H9 (cell line): ENCODE measurements around the gene PTMA. TPM values are rescaled to one million over a fixed set of nuclear protein-coding genes. Genes with fewer than 3 reads are reported as not detected.

Experiments used
- DNase-seq: peaks from one replicate; pipeline ENCODE4 v3.0.0-alpha.2; 2017
- H2AFZ ChIP-seq: one replicate; pipeline ENCODE4 v1.6.1; 2013; ENCODE audit warnings: mild to moderate bottlenecking, low read length, control low read depth, moderate library complexity
- H2AK5ac ChIP-seq: 2 replicates; pipeline ENCODE4 v1.6.1; 2013; ENCODE audit warnings: low read length, control low read depth, mixed read lengths; ENCODE audit not compliant: insufficient read length
- H2BK120ac ChIP-seq: one replicate; pipeline ENCODE4 v1.6.1; 2013; ENCODE audit warnings: low read depth, mild to moderate bottlenecking, low read length, control low read depth, inconsistent platforms; ENCODE audit not compliant: poor library complexity, severe bottlenecking
- H2BK12ac ChIP-seq: 2 replicates; pipeline ENCODE4 v1.6.1; 2013; ENCODE audit warnings: low read length, control low read depth, mixed read lengths, low read depth; ENCODE audit not compliant: insufficient read length
- H2BK15ac ChIP-seq: 2 replicates; pipeline ENCODE4 v1.6.1; 2013; ENCODE audit warnings: low read depth, low read length, control low read depth
- H2BK20ac ChIP-seq: one replicate; pipeline ENCODE4 v1.6.1; 2013; ENCODE audit warnings: low read depth, mild to moderate bottlenecking, low read length, control low read depth, inconsistent platforms; ENCODE audit not compliant: poor library complexity, severe bottlenecking
- H2BK5ac ChIP-seq: 2 replicates; pipeline ENCODE4 v1.6.1; 2013; ENCODE audit warnings: low read length, control low read depth, mixed read lengths; ENCODE audit not compliant: insufficient read length
- H3K14ac ChIP-seq: 2 replicates; pipeline ENCODE4 v1.6.1; 2013; ENCODE audit warnings: low read length, control low read depth; ENCODE audit not compliant: insufficient read depth
- H3K18ac ChIP-seq: 2 replicates; pipeline ENCODE4 v1.6.1; 2013; ENCODE audit warnings: low read depth, mild to moderate bottlenecking, mixed read lengths, low read length, control low read depth; ENCODE audit not compliant: insufficient read length
- H3K23ac ChIP-seq: 2 replicates; pipeline ENCODE4 v1.6.1; 2013; ENCODE audit warnings: low read length, control low read depth, mixed read lengths, low read depth; ENCODE audit not compliant: insufficient read length
- H3K23me2 ChIP-seq: 2 replicates; pipeline ENCODE4 v1.6.1; 2013; ENCODE audit warnings: low read depth, mild to moderate bottlenecking, mixed read lengths, low read length, control low read depth; ENCODE audit not compliant: insufficient read length, poor library complexity, severe bottlenecking
- H3K27ac ChIP-seq: 2 replicates; pipeline ENCODE4 v1.5.1; 2013; ENCODE audit warnings: low read length, control low read depth, mixed read lengths, low read depth; ENCODE audit not compliant: insufficient read length
- H3K27me3 ChIP-seq: 2 replicates; pipeline ENCODE4 v1.6.1; 2013; ENCODE audit warnings: low read length, control low read depth, inconsistent platforms; ENCODE audit not compliant: insufficient read depth
- H3K4ac ChIP-seq: 2 replicates; pipeline ENCODE4 v1.6.1; 2013; ENCODE audit warnings: low read depth, mild to moderate bottlenecking, control low read depth, inconsistent platforms, low read length, moderate library complexity
- H3K4me1 ChIP-seq: 2 replicates; pipeline ENCODE4 v1.6.1; 2013; ENCODE audit warnings: low read length, control low read depth, inconsistent platforms; ENCODE audit not compliant: insufficient read depth
- H3K4me2 ChIP-seq: 2 replicates; pipeline ENCODE4 v1.6.1; 2013; ENCODE audit warnings: low read length, control low read depth, mixed read lengths; ENCODE audit not compliant: insufficient read length, insufficient read depth
- H3K56ac ChIP-seq: 2 replicates; pipeline ENCODE4 v1.6.1; 2013; ENCODE audit warnings: low read depth, mild to moderate bottlenecking, mixed read lengths, low read length, control low read depth; ENCODE audit not compliant: insufficient read length
- H3K79me1 ChIP-seq: 2 replicates; pipeline ENCODE4 v1.6.1; 2013; ENCODE audit warnings: low read depth, mild to moderate bottlenecking, moderate library complexity, low read length, control low read depth, inconsistent platforms; ENCODE audit not compliant: insufficient read depth, poor library complexity, severe bottlenecking
- H3K79me2 ChIP-seq: 2 replicates; pipeline ENCODE4 v1.6.1; 2013; ENCODE audit warnings: low read length, control low read depth, inconsistent platforms; ENCODE audit not compliant: insufficient read depth
- H3K9ac ChIP-seq: 2 replicates; pipeline ENCODE4 v1.6.1; 2013; ENCODE audit warnings: low read length, control low read depth, mixed read lengths; ENCODE audit not compliant: insufficient read length; ENCODE audit errors: extremely low read depth
- H3K9me3 ChIP-seq: one replicate; pipeline ENCODE4 v1.6.1; 2013; ENCODE audit warnings: low read depth, low read length, inconsistent platforms; ENCODE audit not compliant: control insufficient read depth
- H3T11ph ChIP-seq: one replicate; pipeline ENCODE4 v1.6.1; 2013; ENCODE audit warnings: mild to moderate bottlenecking, low read length, control low read depth, inconsistent platforms
- H4K20me1 ChIP-seq: one replicate; pipeline ENCODE4 v1.6.1; 2013; ENCODE audit not compliant: control insufficient read depth, insufficient read length, insufficient read depth
- H4K5ac ChIP-seq: 2 replicates; pipeline ENCODE4 v1.6.1; 2013; ENCODE audit warnings: low read depth, mild to moderate bottlenecking, mixed read lengths, low read length, control low read depth; ENCODE audit not compliant: insufficient read length
- H4K8ac ChIP-seq: replicated peaks from 2 replicates; pipeline ENCODE4 v1.6.1; 2013; ENCODE audit warnings: low read length, control low read depth, mixed read lengths, low read depth; ENCODE audit not compliant: insufficient read length
- H4K91ac ChIP-seq: 2 replicates; pipeline ENCODE4 v1.6.1; 2013; ENCODE audit warnings: low read depth, mild to moderate bottlenecking, moderate library complexity, mixed read lengths, low read length, control low read depth; ENCODE audit not compliant: insufficient read length
- H3K27ac Mint-ChIP-seq, 3 experiments: 2 replicates in 2 of 3; 3 replicates in 1 of 3; pipeline ENCODE4 v1.8.0; 2020 to 2021; ENCODE audit warnings: mixed read lengths in 3 of 3, mild to moderate bottlenecking in 1 of 3, moderate library complexity in 1 of 3
- H3K27me3 Mint-ChIP-seq: 2 replicates; pipeline ENCODE4 v1.8.0; 2021; ENCODE audit warnings: low read depth, mild to moderate bottlenecking, moderate library complexity, mixed read lengths
- H3K36me3 Mint-ChIP-seq, 3 experiments: 2 replicates in 2 of 3; 3 replicates in 1 of 3; pipeline ENCODE4 v1.8.0; 2020 to 2021; ENCODE audit warnings: low read depth in 3 of 3, mixed read lengths in 3 of 3; ENCODE audit not compliant: insufficient read depth in 1 of 3
- H3K4me1 Mint-ChIP-seq, 2 experiments: 2 replicates each; pipeline ENCODE4 v1.8.0; 2020; ENCODE audit warnings: mixed read lengths in 2 of 2
- H3K4me3 Mint-ChIP-seq, 2 experiments: 2 replicates in 1 of 2; 3 replicates in 1 of 2; pipeline ENCODE4 v1.8.0; 2020 to 2021; ENCODE audit warnings: mild to moderate bottlenecking in 2 of 2, mixed read lengths in 2 of 2, moderate library complexity in 1 of 2
- H3K9me3 Mint-ChIP-seq, 2 experiments: 2 replicates in 1 of 2; 3 replicates in 1 of 2; pipeline ENCODE4 v1.8.0; 2020; ENCODE audit warnings: mild to moderate bottlenecking in 2 of 2, mixed read lengths in 2 of 2, moderate library complexity in 1 of 2
- CTCF ChIP-seq: fragments of 200-600 bp; sonication (generic); conservative IDR thresholded peaks from 3 replicates; pipeline ENCODE4 v1.8.0; 2021; ENCODE audit warnings: antibody characterized with exemption, mild to moderate bottlenecking
- WGBS: extraction: QIAGEN DNeasy Blood & Tissue Kit; methylation state at CpG from one replicate; pipeline ENCODE4 v1.1.7; 2013; ENCODE audit warnings: missing lambda C conversion rate, low lambda C conversion rate, mixed read lengths; ENCODE audit not compliant: insufficient read length; ENCODE audit errors: extremely low coverage; 5-methylcytosine and 5-hydroxymethylcytosine counted together
- total RNA-seq: library from RNA; stranded (reverse); gene quantifications from 2 replicates; pipeline ENCODE4 v1.2.1, GENCODE V29; 2021

Gene PTMA
- total RNA-seq, 1 experiment from 2014 or later: 1,963 TPM

- WGBS: no CpG with 5 or more reads among the region's 9 CpGs
Observed at GRCh38 chr2:231743376-231744116, 35.2 kb downstream of the PTMA start.

More at GRCh38 chr2:231743376-231744116, 35.2 kb downstream of the PTMA start:
- Mint-ChIP-seq H3K9me3 (no peaks in the 10 kb centered on the region), H3K36me3 (peaks cover 3 to 8% (median 6%) of the 10 kb centered on the region in 3 experiments; a peak in 6 of 7 replicates), H3K27ac (peak overlapping the region in 2 of 3 experiments; percentile 0 to 14; a peak in 1 of 7 replicates), H3K27me3 (no peaks in the 10 kb centered on the region), H3K4me1 (peaks cover 30 to 34% of the 10 kb centered on the region in 2 experiments), H3K4me3 (no peak overlapping the region)
- no peak overlapping the region for H3K27ac ChIP-seq
- no peak overlapping the region for H3K4ac ChIP-seq
- no peaks in the 10 kb centered on the region; the same call in 1 of the 2 replicates for H3K4me1 ChIP-seq
- no peak overlapping the region for H2BK12ac ChIP-seq
- no peak overlapping the region for H2BK15ac ChIP-seq
- no peaks in the 10 kb centered on the region for H4K20me1 ChIP-seq
- H2AK5ac ChIP-seq: no peak overlapping the region
- H2AFZ ChIP-seq: no peak overlapping the region
- no peak overlapping the region for H3K56ac ChIP-seq
- H2BK120ac ChIP-seq: no peak overlapping the region
- no peak overlapping the region for H3K23ac ChIP-seq
- H3K14ac ChIP-seq: no peak overlapping the region
- H3K4me2 ChIP-seq: no peak overlapping the region
- no peak for TF ChIP-seq CTCF
- H3K23me2 ChIP-seq: no peaks in the 10 kb centered on the region
- H3K9ac ChIP-seq: no peak overlapping the region
- no peak overlapping the region for H2BK5ac ChIP-seq
- H3T11ph ChIP-seq: no peak overlapping the region
- no peak overlapping the region for H4K5ac ChIP-seq
- peak overlapping the region; percentile 81 for H4K8ac ChIP-seq
- H3K79me2 ChIP-seq: no peaks in the 10 kb centered on the region; the same call in 1 of the 2 replicates
- no peaks in the 10 kb centered on the region for H3K79me1 ChIP-seq
- no peaks in the 10 kb centered on the region for H3K27me3 ChIP-seq
- no peaks in the 10 kb centered on the region for H3K9me3 ChIP-seq
- no peak overlapping the region for H4K91ac ChIP-seq
- H3K18ac ChIP-seq: peak overlapping the region; percentile 42
- H2BK20ac ChIP-seq: no peak overlapping the region
- no peak for DNase-seq
